ENCODE data around the gene DBNL.

DNA sequence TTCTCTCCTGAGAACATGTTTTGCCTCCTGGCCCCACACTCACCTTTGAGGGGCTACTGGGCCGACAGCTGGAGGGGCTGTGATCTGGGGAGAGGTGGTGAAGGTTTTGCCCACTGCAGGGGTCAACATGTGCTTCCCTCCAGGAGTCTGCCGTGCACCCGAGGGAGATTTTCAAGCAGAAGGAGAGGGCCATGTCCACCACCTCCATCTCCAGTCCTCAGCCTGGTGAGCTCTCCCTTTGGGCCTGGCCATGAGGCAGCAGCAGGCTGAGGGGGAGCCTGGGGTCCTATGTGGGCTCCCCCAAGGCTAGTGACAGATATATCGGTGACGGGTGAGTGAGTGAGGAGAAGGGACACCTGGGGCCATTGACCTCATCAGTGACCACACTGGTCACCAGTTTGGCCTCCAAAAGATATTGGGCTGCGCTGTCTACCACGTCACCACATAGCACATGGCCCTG, 14.3 kb downstream of the DBNL start:
- TF ChIP-seq RARB (CRISPR knock-in tag; IDR thresholded peaks at IDR 0.05): no peak
- TF ChIP-seq BACH2 (CRISPR knock-in tag; IDR thresholded peaks at IDR 0.05; ENCODE audit: borderline replicate concordance): no peak
- no peak for TF ChIP-seq SNAI2 (CRISPR knock-in tag; IDR thresholded peaks at IDR 0.05)
- no peak for TF ChIP-seq TCF4 (CRISPR knock-in tag; IDR thresholded peaks at IDR 0.05; ENCODE audit: borderline replicate concordance)
- TF ChIP-seq, protein P1, sequence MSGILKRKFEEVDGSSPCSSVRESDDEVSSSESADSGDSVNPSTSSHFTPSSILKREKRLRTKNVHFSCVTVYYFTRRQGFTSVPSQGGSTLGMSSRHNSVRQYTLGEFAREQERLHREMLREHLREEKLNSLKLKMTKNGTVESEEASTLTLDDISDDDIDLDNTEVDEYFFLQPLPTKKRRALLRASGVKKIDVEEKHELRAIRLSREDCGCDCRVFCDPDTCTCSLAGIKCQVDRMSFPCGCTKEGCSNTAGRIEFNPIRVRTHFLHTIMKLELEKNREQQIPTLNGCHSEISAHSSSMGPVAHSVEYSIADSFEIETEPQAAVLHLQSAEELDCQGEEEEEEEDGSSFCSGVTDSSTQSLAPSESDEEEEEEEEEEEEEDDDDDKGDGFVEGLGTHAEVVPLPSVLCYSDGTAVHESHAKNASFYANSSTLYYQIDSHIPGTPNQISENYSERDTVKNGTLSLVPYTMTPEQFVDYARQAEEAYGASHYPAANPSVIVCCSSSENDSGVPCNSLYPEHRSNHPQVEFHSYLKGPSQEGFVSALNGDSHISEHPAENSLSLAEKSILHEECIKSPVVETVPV (CRISPR knock-in tag; IDR thresholded peaks at IDR 0.05): no peak
- TF ChIP-seq, protein P2, sequence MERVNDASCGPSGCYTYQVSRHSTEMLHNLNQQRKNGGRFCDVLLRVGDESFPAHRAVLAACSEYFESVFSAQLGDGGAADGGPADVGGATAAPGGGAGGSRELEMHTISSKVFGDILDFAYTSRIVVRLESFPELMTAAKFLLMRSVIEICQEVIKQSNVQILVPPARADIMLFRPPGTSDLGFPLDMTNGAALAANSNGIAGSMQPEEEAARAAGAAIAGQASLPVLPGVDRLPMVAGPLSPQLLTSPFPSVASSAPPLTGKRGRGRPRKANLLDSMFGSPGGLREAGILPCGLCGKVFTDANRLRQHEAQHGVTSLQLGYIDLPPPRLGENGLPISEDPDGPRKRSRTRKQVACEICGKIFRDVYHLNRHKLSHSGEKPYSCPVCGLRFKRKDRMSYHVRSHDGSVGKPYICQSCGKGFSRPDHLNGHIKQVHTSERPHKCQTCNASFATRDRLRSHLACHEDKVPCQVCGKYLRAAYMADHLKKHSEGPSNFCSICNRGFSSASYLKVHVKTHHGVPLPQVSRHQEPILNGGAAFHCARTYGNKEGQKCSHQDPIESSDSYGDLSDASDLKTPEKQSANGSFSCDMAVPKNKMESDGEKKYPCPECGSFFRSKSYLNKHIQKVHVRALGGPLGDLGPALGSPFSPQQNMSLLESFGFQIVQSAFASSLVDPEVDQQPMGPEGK (CRISPR knock-in tag; IDR thresholded peaks at IDR 0.05; ENCODE audit: borderline replicate concordance): no peak
